HG03460 (cell line): ENCODE data around the gene ECEL1.

Experiments used
- ATAC-seq: cut with Tn5 transposase; IDR thresholded peaks from one replicate; pipeline ENCODE4 v1.9.1; 2021; ENCODE audit not compliant: unreplicated experiment

ECEL1 gene

GRCh38 chr2:232485757-232486557, 1.7 kb downstream of the ECEL1 start:
- no peak for ATAC-seq

GRCh38 chr2:232485348-232485756, 2.3 kb downstream of the ECEL1 start:
- no peak for ATAC-seq

GRCh38 chr2:232484628-232485347, 2.8 kb downstream of the ECEL1 start:
- no peak for ATAC-seq

- ATAC-seq = no peak
Observed at GRCh38 chr2:232483923-232484627, 3.6 kb downstream of the ECEL1 start.

GRCh38 chr2:232483311-232483922, 4.2 kb downstream of the ECEL1 start:
- ATAC-seq = no peak

GRCh38 chr2:232482301-232483238, 5.1 kb downstream of the ECEL1 start:
- no peak for ATAC-seq

GRCh38 chr2:232481322-232482140, 6.1 kb downstream of the ECEL1 start:
- ATAC-seq = no peak

GRCh38 chr2:232480201-232481190, 7.1 kb downstream of the ECEL1 start:
- ATAC-seq = no peak

- no peak for ATAC-seq
Observed at GRCh38 chr2:232479341-232480200, 8.1 kb downstream of the ECEL1 start.

GRCh38 chr2:232478571-232479340, 8.9 kb downstream of the ECEL1 start:
- no peak for ATAC-seq

GRCh38 chr2:232477751-232478510, 9.7 kb downstream of the ECEL1 start:
- ATAC-seq = no peak

- no peak for ATAC-seq
Observed at GRCh38 chr2:232476791-232477190, 10.8 kb downstream of the ECEL1 start.

- ATAC-seq = no peak
Observed at GRCh38 chr2:232476045-232476444, 11.6 kb downstream of the ECEL1 start.

GRCh38 chr2:232473467-232473890, 14.2 kb downstream of the ECEL1 start:
- ATAC-seq = no peak

- ATAC-seq = no peak
Observed at GRCh38 chr2:232466221-232466620, 21.4 kb downstream of the ECEL1 start.

- ATAC-seq = no peak
Observed at GRCh38 chr2:232465061-232465460, 22.6 kb downstream of the ECEL1 start.
